GM23248 (cell line): ENCODE results near the gene OLIG3. TPM values are rescaled to one million over a fixed set of nuclear protein-coding genes. Genes with fewer than 3 reads are reported as not detected.

Experiments
- DNase-seq: peaks from one replicate; pipeline ENCODE4 v3.0.0-alpha.2; 2015
- H2AFZ ChIP-seq: fragments of 200-600 bp; sonication (generic); 2 replicates; pipeline ENCODE4 v1.6.1; 2016; ENCODE audit warnings: antibody characterized with exemption
- H3F3A ChIP-seq: fragments of 200-600 bp; sonication (generic); 2 replicates; pipeline ENCODE4 v1.6.1; 2016; ENCODE audit warnings: mild to moderate bottlenecking, antibody characterized with exemption, mixed run types; ENCODE audit not compliant: insufficient read depth
- H3K27ac ChIP-seq: fragments of 200-600 bp; sonication (generic); 2 replicates; pipeline ENCODE4 v1.5.1; 2016; ENCODE audit warnings: mild to moderate bottlenecking
- H3K27me3 ChIP-seq: fragments of 200-600 bp; sonication (generic); replicated peaks from 2 replicates; pipeline ENCODE4 v1.6.1; 2016; ENCODE audit warnings: mild to moderate bottlenecking; ENCODE audit not compliant: insufficient read depth
- H3K36me3 ChIP-seq: fragments of 200-600 bp; sonication (generic); 2 replicates; pipeline ENCODE4 v1.6.1; 2016; ENCODE audit warnings: low read depth, mild to moderate bottlenecking
- H3K4me1 ChIP-seq: fragments of 200-600 bp; sonication (generic); 2 replicates; pipeline ENCODE4 v1.6.1; 2016; ENCODE audit warnings: mild to moderate bottlenecking; ENCODE audit not compliant: insufficient read depth
- H3K4me2 ChIP-seq: fragments of 200-600 bp; sonication (generic); one replicate; pipeline ENCODE4 v1.6.1; 2016; ENCODE audit warnings: mild to moderate bottlenecking; ENCODE audit not compliant: unreplicated experiment
- H3K4me3 ChIP-seq: fragments of 200-600 bp; sonication (generic); 2 replicates; pipeline ENCODE4 v1.5.1; 2016; ENCODE audit warnings: mild to moderate bottlenecking
- H3K79me2 ChIP-seq: fragments of 200-600 bp; sonication (generic); 2 replicates; pipeline ENCODE4 v1.6.1; 2016; ENCODE audit warnings: mild to moderate bottlenecking; ENCODE audit not compliant: insufficient read depth
- H3K9ac ChIP-seq: fragments of 200-600 bp; sonication (generic); 2 replicates; pipeline ENCODE4 v1.6.1; 2016; ENCODE audit warnings: mild to moderate bottlenecking
- H3K9me2 ChIP-seq: fragments of 200-600 bp; sonication (generic); 2 replicates; pipeline ENCODE4 v1.6.1; 2016; ENCODE audit warnings: mixed run types, mild to moderate bottlenecking, moderate library complexity; ENCODE audit not compliant: insufficient read depth
- H3K9me3 ChIP-seq: fragments of 200-600 bp; sonication (generic); one replicate; pipeline ENCODE4 v1.6.1; 2017; ENCODE audit warnings: low read depth
- H4K20me1 ChIP-seq: fragments of 200-600 bp; sonication (generic); 2 replicates; pipeline ENCODE4 v1.6.0; 2016; ENCODE audit not compliant: insufficient read depth
- EZH2 ChIP-seq: fragments of 200-600 bp; sonication (generic); IDR thresholded peaks from 2 replicates; pipeline ENCODE4 v1.6.1; 2018; ENCODE audit warnings: antibody characterized with exemption, mild to moderate bottlenecking; ENCODE audit not compliant: insufficient read depth, poor library complexity, severe bottlenecking
- EZH2phosphoT487 ChIP-seq: fragments of 200-600 bp; sonication (generic); IDR thresholded peaks from 2 replicates; pipeline ENCODE4 v1.6.1; 2018; ENCODE audit warnings: antibody characterized with exemption, moderate library complexity, mild to moderate bottlenecking, low read depth; ENCODE audit not compliant: insufficient read depth
- WGBS, 2 experiments: methylation state at CpG; one replicate each; pipeline ENCODE4 v1.1.6; 2015 to 2017; ENCODE audit warnings: low lambda C conversion rate in 2 of 2, low coverage in 1 of 2; ENCODE audit errors: missing lambda C conversion rate in 2 of 2; 5-methylcytosine and 5-hydroxymethylcytosine counted together
- in situ Hi-C: fragments of 300-500 bp; cut with MboI; formaldehyde crosslinking; loops from 2 replicates; pipeline ENCODE4 v1.15.0; 2020
- polyA plus RNA-seq: library from polyadenylated mRNA; unstranded; fragments of >200 nt; fragmentation: Nextera tagmentation; extraction: Ambion mirVana; gene quantifications from 2 replicates; pipeline ENCODE4 v1.2.1, GENCODE V29; 2016
- total RNA-seq: library from RNA; depleted of rRNA; stranded (reverse); fragments of >200 nt; shearing (Covaris generic); gene quantifications from 2 replicates; pipeline ENCODE4 v1.2.3, GENCODE V29; 2014

OLIG3 gene
- total and polyA plus RNA-seq, 2 experiments from 2014 or later: not detected

GRCh38 chr6:137497721-137498463 lies 3.7 kb upstream of the OLIG3 start:
- Histone ChIP-seq H4K20me1 (no peaks in the 10 kb centered on the region), H3K4me1 (no peaks in the 10 kb centered on the region), H3K36me3 (no peaks in the 10 kb centered on the region), H3K79me2 (no peaks in the 10 kb centered on the region), H3K27me3 (peaks cover 68% of the 10 kb centered on the region), H3K4me3 (no peak overlapping the region), H3K4me2 (no peak overlapping the region), H3K9ac (no peak overlapping the region), H3F3A (no peaks in the 10 kb centered on the region), H2AFZ (no peak overlapping the region), H3K9me2 (no peaks in the 10 kb centered on the region), H3K27ac (no peak overlapping the region), H3K9me3 (no peaks in the 10 kb centered on the region)
- in situ Hi-C loops: no loop called here
- DNase-seq: no peak
- TF ChIP-seq EZH2phosphoT487 (no peak), EZH2 (no peak)
- WGBS, 2 experiments: 16 to 24% methylated on average over 27 to 57 of the region's 60 CpGs

- in situ Hi-C loops: no loop called here
- H3K9ac ChIP-seq: no peak overlapping the region
- no peaks in the 10 kb centered on the region for H3K36me3 ChIP-seq
- TF ChIP-seq EZH2 (peak; percentile 58), EZH2phosphoT487 (0 out of 2 replicates have a peak, but pooled peaks have one; percentile 15)
- peaks cover 76% of the 10 kb centered on the region for H3K27me3 ChIP-seq
- no peaks in the 10 kb centered on the region for H3K79me2 ChIP-seq
- WGBS, 2 experiments: 8 to 11% methylated on average over 40 to 47 of the region's 47 CpGs
- H3F3A ChIP-seq: no peaks in the 10 kb centered on the region
- H2AFZ ChIP-seq: no peak overlapping the region
- DNase-seq: no peak
- H3K27ac ChIP-seq: no peak overlapping the region
- H3K9me3 ChIP-seq: no peaks in the 10 kb centered on the region
- no peak overlapping the region for H3K4me2 ChIP-seq
- H3K4me3 ChIP-seq: no peak overlapping the region
- no peaks in the 10 kb centered on the region for H3K4me1 ChIP-seq
- H4K20me1 ChIP-seq: no peaks in the 10 kb centered on the region
- no peaks in the 10 kb centered on the region for H3K9me2 ChIP-seq
These were observed 2.9 kb upstream of the OLIG3 start for GRCh38 chr6:137496909-137497720.

- Histone ChIP-seq H2AFZ (no peak overlapping the region), H3K27ac (no peak overlapping the region), H3K79me2 (no peaks in the 10 kb centered on the region), H4K20me1 (no peaks in the 10 kb centered on the region), H3K27me3 (peaks cover 84% of the 10 kb centered on the region), H3K4me3 (no peak overlapping the region), H3F3A (no peaks in the 10 kb centered on the region), H3K4me2 (no peak overlapping the region), H3K9me2 (no peaks in the 10 kb centered on the region), H3K36me3 (no peaks in the 10 kb centered on the region), H3K9ac (no peak overlapping the region), H3K9me3 (no peaks in the 10 kb centered on the region), H3K4me1 (no peaks in the 10 kb centered on the region)
- in situ Hi-C loops: no loop called here
- 13% methylated on average over 17 of the region's 17 CpGs for WGBS, 2 experiments
- no peak for DNase-seq
- TF ChIP-seq EZH2phosphoT487 (0 out of 2 replicates have a peak, but pooled peaks have one; percentile 9), EZH2 (peak; percentile 69)
These were observed 2.2 kb upstream of the OLIG3 start for GRCh38 chr6:137496368-137496767.

GRCh38 chr6:137495703-137496336 lies 1.6 kb upstream of the OLIG3 start:
- Histone ChIP-seq H3K9ac (no peak overlapping the region), H3K9me2 (no peaks in the 10 kb centered on the region), H3F3A (no peaks in the 10 kb centered on the region), H4K20me1 (no peaks in the 10 kb centered on the region), H3K9me3 (no peaks in the 10 kb centered on the region), H3K79me2 (no peaks in the 10 kb centered on the region), H3K4me3 (no peak overlapping the region), H3K27me3 (peaks cover 89% of the 10 kb centered on the region), H3K36me3 (no peaks in the 10 kb centered on the region), H3K27ac (no peak overlapping the region), H3K4me2 (no peak overlapping the region), H3K4me1 (no peaks in the 10 kb centered on the region), H2AFZ (no peak overlapping the region)
- TF ChIP-seq EZH2 (peak; percentile 50), EZH2phosphoT487 (no peak)
- 4 to 7% methylated on average over 29 of the region's 29 CpGs for WGBS, 2 experiments
- in situ Hi-C loops: no loop called here
- DNase-seq: no peak
